ENCODE measurements around the gene IRX5.

IRX5 gene

DNA sequence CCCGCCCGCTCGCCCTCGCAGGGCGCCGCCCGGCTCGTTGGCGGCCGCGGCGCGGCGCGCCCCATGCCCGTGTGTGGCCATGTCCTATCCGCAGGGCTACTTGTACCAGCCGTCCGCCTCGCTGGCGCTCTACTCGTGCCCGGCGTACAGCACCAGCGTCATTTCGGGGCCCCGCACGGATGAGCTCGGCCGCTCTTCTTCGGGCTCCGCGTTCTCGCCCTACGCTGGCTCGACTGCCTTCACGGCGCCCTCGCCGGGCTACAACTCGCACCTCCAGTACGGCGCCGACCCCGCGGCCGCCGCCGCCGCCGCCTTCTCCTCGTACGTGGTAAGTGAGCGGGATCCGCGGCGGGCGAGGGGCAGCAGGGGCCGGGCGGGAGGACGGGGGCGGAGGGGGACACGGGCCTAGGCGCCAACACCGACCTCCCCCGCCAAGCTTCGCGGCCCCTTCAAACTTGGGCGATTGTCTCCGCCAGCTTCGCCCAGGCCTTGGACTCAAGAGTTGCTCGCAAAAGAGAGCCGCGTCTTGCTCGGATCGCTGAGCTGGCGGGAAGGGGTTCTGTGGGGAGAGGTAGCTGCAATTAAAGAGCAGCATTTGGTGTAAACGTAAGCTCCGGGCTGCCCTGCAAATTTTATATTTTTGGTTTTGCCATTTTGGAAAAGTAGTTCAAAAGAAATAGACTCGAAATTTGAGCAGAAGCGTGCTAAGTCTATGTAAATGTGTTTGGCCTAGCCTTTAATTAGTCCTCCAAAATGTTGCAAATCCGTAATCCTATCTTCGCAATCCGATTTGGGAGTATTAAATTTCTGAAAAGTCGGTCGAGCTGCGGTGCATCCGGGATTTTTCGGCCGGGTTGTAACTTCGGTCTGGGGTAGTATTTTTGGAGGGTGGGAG lies 702 bp downstream of the IRX5 start:
- no peak for DNase-seq

DNA sequence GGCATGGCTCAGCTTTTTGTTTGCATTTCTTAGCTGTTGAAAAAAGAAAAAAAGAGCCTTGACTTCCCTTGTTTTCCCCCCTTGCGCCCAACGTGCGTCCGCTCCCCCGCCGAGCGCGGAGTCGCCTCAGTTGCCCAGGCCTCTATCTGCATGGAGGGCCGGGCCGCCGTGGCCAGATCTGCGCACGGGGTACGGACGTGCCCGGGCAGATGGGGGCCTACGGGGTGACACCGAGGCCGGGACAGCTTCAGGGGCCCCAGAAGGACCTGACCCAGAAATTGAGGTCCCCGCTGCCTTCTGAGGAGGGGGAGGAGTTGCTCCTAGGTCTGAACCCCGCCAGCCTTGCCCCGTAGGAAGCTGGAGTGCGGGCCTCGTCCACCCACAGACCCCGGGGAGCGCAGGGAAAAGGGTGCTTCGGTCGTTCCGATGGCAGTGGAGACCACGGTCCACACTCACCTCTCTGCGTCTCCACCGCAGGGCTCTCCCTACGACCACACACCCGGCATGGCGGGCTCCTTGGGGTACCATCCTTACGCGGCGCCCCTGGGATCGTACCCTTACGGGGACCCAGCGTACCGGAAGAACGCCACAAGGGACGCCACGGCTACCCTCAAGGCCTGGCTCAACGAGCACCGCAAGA lies 1.5 kb downstream of the IRX5 start:
- DNase-seq: no peak

GRCh38 chr16:54932737-54933254 lies 2.1 kb downstream of the IRX5 start:
- DNase-seq: no peak

- DNase-seq: no peak
These were observed 2.8 kb downstream of the IRX5 start for GRCh38 chr16:54933281-54934011.

DNA sequence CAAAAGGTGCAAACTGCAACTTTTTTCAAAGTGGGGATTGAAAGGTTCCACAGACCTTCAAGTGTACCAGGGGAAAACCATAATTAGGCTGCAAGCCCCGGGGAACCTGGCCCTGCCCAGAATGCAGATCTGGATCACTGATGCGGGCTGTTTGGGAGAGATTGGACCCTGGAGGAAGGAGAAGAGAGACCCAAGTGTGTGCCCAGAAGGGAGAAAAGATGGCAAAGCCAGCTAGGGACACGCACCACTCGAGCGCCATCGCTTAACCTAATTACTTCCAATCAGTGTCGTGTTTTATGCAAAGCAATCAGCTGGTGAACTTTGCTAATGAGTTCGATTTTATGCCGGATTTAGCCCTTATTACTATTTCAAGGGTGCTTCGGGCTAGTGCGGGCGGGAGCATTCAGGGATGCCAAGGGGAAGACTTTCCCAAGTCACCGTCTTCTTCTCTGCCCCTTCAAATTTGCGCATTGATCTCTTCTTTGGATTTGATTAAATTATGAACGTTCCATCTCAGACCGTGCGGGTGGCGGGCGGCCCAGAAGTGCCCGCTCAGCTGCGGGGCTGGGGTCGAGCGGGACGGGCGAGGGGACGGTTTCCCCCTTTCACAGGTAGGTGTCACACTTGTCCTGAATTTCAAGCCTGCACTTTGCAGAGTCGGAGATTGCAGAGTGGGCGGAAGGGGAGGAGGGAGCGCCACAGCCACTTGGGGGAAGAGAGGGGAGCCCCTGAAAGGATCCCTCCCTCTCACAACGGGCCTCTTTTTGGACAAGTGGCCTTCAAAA lies 4.0 kb downstream of the IRX5 start:
- no peak for DNase-seq

DNA sequence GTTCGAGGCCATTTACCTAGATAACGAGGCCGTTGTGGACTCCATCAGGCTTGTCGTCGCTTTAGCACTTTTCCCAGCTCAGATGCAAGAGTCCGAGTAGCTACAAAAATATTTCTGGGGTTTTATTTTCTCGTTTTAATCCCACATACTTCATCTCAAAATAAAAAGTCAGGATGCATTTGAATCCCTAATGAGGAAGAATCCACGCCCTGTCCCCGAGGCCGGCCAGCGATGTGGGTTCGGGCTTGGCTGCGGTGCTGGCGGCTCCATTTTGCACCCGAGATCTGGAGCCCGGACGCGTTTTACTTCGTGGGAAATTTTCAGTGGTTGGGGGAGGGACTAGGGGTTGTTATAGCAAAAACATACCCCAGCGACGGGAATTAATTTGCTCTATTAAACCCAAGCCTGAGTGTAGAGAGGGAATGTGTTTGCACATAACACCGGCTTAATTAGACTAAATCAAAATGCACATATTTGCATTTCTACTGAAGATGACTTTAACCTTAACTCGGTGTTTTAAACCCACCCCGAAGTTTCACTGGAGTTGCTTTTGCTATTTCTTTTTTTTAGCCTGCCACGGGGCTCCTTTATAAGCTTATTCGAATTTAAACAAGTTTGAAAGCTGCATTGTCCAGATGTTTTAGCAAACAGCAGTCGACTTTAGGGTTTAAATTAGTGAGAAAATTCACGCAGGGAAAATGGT lies 4.8 kb downstream of the IRX5 start:
- no peak for DNase-seq

DNA sequence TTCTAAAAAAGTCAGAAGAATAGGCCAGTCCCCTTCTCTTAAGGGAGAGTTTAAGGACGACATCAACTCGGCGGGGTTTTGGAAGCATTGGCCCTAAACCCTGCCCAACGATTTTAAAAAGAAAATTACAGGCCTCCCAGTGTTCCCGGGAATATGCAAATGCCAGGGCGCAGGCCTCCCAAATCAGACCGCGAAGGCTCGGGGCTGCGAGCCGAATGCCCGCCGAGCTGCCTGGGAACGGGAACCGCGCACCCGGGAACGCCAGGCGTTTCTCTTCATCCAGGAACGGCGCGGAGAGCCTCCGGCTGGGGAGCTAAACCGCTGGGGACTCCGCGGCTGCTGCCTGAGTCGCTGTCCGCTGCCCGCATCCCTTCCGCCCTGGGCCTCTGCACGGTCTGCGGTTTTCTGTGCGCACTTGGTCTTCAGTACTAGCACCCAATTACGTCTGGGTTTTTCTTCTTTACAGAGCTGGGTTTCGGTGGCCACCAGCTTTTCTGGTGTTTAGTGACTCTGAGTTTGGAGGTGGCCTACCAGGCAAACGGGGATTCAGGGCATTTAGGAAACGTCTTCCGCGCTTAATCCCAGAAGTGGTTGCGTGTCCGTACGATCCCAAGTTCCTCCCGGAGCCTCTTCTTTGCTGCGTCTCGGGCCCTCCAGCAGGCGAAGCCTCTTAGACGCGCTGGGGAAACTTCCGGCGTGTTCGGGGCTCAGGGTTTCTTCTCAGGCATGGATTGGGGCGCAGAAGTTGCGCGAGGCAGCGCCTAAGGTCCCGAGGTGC lies 5.7 kb downstream of the IRX5 start:
- DNase-seq: no peak

DNA sequence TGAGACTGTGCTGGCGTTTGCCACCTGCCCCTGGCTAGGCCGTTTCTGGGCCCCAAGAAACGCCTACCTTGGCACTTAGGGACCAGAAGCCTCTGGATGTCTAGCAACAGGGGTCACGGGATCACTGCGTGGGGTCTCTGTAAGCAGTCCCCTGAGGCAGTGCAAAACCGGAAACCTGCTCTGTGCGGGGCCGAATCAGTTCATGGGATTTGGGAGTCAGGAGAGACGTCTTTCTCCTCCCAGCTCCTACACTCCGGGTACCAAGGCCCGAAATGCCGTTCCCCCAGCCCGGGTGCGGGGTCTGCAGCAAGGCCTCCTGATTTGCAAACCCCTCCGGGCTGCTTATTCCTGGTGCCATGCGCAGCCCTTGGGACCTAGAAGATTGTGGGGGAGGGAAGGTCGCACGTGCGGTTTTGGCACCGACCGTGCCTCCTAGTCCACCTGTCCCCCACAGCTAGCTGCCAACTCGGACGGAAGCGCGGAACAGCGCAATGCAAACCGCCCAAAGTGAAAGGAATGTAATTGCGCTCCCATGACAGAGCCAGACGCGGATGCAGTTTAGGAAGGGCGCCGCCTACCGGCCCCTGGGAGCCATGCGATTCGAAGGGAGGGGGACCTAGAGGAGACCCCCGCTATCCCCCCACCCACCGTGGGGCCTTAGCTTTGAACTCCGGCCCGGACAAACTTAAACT lies 6.5 kb downstream of the IRX5 start:
- no peak for DNase-seq

DNA sequence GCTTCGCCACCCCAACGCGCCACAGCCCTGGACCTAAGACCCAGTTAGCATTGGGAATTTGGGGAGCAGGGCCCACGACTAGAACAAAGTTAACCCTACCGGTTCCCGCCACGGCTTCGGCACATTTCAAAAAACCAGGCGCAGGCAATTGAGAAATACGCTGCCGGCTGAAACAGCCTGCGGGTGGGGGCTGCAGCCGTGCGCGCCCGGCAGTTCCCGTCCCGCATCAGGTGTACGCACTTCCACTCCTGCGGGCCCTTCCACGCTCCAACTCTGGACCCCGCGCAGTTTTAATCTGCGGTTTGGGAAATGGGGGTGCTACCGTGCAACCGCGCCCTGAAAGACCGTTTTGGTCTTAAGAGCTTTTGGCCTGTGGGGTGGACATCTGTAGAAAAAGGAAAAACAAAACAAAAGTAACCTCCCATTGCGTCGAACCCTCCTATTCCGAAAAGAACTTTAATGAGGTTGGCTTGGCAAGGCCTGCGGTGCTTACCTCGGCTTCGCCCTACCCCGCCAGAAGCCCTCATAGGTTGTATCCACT lies 7.1 kb downstream of the IRX5 start:
- DNase-seq: no peak

- no peak for DNase-seq
These were observed 7.8 kb downstream of the IRX5 start for GRCh38 chr16:54938212-54939028.

DNA sequence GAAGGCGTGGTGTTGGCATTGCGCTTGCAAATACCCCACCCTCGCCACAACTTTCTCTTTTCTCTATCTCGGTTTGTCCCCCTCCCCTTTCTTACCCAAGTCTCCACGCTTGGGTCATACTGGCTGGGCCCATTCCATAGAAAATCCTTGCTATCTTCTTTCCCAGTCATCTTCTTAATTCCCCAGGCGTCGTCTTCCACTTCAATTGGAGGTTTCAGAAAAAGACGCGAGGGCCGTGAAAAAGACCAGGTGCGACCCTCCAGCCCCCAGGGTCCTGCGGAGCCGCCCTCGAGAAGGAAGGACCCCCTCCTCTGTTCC lies 8.3 kb downstream of the IRX5 start:
- no peak for DNase-seq

DNA sequence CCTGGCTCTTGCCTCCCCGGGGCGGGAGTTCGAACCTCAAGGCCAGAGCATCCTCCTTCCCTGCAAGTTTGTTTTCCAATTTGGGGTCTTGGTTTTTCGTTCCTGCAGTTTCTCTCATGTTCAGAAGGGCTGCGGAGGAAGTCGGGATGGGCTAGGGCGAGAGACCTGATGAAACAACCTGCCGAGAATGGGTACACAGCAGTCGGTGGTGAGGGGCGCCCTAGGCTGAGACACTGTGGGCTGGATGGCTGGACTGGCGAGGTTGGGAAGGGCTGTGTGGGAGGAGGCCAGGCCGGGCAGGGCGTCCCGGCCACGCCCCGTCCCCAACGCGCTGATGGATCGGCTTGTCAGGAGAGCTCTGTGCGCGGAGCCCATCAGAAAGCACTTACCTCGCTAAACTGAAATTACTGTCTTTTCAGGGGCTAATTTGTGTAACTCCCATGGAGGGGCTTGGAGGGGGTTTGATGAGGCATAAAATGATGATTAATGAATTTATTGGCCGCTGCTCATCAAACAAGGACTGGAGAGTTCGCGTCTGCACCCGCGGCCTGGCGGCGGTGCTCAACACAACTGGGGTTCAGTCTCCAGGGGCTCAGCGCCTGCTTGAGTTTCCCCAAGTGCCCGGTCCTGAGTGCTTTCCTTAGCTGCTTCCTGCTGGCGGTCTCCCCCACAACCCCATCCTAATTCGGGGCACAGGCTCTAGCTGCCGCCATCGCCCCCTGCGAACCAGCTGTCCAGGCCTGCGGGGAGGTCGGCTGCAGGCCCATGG lies 9.0 kb downstream of the IRX5 start:
- DNase-seq: no peak

- no peak for DNase-seq
These were observed 9.6 kb downstream of the IRX5 start for GRCh38 chr16:54940279-54940604.

DNA sequence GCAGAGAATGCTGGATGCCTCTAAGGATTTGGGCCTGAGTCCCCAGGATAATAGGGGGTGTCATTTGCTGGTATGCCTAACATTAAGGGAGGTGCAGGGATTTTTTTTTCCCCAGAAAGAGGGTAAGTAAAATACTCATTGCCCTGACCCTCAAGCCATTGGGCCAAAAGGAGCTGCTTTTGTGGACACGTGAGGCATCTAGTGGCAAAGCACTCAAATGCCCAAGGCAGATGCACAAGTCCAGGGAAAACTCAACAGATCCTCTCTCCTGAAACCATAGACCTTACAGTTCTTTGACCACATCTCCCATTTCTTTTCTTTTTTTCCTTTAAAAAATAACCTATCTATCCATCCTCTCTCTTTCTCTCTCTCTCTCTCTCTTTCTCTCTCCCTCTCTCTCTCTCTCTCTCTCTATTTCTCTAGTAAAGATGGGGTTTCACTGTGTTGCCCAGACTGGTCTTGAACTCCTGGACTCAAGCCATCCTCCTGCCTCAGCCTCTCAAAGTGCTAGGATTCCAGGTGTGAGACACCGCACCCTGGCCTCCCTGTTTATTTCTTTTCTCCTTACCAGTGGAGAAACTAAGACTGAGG lies 11.8 kb downstream of the IRX5 start:
- no peak for DNase-seq

DNA sequence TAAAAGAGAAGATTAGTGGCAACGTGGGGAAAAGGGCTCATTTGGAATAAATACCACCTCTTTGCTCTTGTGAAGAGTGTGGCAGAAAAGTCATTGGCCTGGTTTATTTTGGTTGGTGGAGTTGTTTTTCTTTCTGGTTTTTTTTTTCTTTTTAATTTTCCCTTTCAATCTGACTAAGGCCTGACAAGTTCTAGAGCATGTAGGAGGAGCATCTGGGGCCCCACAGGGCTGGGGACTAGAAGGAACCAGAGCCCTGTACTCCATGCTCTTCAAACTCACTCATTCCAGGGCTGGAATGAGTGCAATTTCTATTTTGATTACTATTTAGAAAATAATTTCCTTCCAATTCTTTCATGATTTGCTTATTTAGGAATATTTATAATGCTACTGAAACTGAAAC lies 13.3 kb downstream of the IRX5 start:
- no peak for DNase-seq

GRCh38 chr16:54945063-54945462 lies 14.4 kb downstream of the IRX5 start:
- DNase-seq: no peak

DNA sequence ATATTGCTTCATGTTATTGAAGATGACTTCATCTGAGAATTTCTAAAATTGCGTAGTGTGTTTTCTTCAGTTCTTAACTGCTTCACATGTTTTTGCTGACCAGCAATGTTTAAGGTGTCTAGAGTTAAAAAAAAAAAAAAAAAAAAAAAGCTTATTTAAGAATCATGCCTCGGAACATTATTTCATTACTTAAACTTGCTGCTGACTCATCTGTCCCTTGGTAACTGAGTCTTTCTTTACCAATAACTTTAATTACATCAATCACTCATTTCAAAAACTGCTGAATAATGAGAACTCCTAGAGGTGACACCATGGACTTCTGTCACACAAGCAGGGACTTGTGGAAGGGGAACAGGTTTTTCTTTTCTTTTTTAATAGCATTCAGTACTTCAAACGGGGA lies 16.2 kb downstream of the IRX5 start:
- DNase-seq: no peak

DNA sequence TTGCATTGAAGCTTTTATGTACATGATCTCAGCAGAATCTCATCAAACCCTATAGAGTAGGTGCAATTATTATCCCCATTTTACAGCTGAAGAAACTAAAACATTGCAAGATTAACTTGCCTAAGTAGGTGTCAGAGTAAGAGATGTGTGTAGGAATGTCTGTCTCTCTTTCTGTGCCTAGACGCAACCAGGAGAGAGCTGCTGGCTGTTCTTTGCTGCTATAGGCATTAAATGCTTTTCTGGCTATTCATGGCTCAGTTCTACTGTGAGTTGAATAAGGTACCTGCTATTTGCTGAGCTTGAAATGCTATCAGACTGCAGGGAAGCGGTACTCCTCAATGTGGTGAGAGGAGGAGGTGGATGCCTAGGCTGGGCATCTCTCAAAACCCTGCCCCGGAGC lies 17.0 kb downstream of the IRX5 start:
- DNase-seq: no peak

DNA sequence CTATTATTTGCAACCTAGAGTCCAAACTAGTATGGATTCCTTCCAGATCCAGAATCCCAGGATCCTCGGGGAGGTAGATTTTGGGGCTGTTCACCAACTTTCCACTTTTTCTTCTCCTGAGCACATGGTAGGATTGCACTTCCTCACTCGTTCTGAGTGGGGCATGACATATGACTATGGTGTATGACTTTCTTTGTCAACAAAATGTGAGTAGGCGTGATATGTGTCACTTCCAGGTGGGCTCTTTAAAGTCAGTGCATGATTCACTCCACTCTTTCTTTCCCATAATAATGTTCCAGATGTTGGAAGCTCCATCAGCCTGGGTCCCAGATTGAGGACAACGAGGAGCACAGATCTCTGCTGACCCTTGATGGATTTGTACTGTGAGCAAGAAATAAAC lies 21.5 kb downstream of the IRX5 start:
- no peak for DNase-seq
